Left lung (tissue), 10 donors: ENCODE data around the gene CCDC40. TPM values are rescaled to one million over a fixed set of nuclear protein-coding genes. Genes with fewer than 3 reads are reported as not detected.

Experiments
- ATAC-seq: fragments of 200-7000 bp; cut with Tn5 transposase; one replicate; pipeline ENCODE4 v1.9.1; 2020; ENCODE audit warnings: moderate library complexity
- DNase-seq, 4 donors: peaks; one replicate each; pipeline ENCODE4 v3.0.0-alpha.2; 2013 to 2020
- H3K27ac ChIP-seq, 2 donors: fragments of 200-600 bp; sonication (generic) in 1 of 2; one replicate each; pipeline versions ENCODE4 v1.5.0 to v1.8.0; 2020 to 2021
- H3K27me3 ChIP-seq, 2 donors: fragments of 200-600 bp; sonication (generic) in 1 of 2; one replicate each; pipeline versions ENCODE4 v1.5.0 to v1.8.0; 2020 to 2021
- H3K36me3 ChIP-seq, 2 donors: fragments of 200-600 bp; sonication (generic) in 1 of 2; one replicate each; pipeline versions ENCODE4 v1.5.0 to v1.8.0; 2020 to 2021
- H3K4me1 ChIP-seq, 2 donors: fragments of 200-600 bp; one replicate each; pipeline ENCODE4 v1.8.0; 2021
- H3K4me3 ChIP-seq, 2 donors: fragments of 200-600 bp; sonication (generic) in 1 of 2; one replicate each; pipeline versions ENCODE4 v1.5.0 to v1.8.0; 2020 to 2021; ENCODE audit warnings: mild to moderate bottlenecking in 1 of 2
- H3K9me3 ChIP-seq, 2 donors: fragments of 200-600 bp; sonication (generic) in 1 of 2; one replicate each; pipeline versions ENCODE4 v1.5.0 to v1.8.0; 2020 to 2021
- CTCF ChIP-seq, 2 donors: fragments of 200-600 bp; sonication (generic) in 1 of 2; IDR thresholded peaks; one replicate each; pipeline versions ENCODE4 v1.5.0 to v1.8.0; 2021; ENCODE audit warnings: antibody characterized with exemption in 2 of 2
- intact Hi-C, 2 donors: fragments of 100-400 bp; cut with DNase I; formaldehyde crosslinking; loops; one replicate each; pipeline versions ENCODE4 v1.11.2 to v1.14.2; 2022
- polyA plus RNA-seq, 6 donors: library from polyadenylated mRNA; unstranded; fragments of 120-200 nt; gene quantifications; one replicate each; pipeline ENCODE4 v1.2.1, GENCODE V29; 2013; ENCODE audit not compliant: insufficient read length in 6 of 6
- total RNA-seq, 2 donors: library from RNA; stranded (reverse); fragmentation: NEBNext Ultra II Directional; extraction: Animal tissue kit (Norgen Biotek cat#: 25700); gene quantifications; one replicate each; pipeline ENCODE4 v1.2.1, GENCODE V29; 2021
- donor health status: DM: no; HTN: yes; CAD: no.
- donor health status: DM: no; HTN: no; CAD: no.

CCDC40 gene
- total and polyA plus RNA-seq, 8 donors: 8.0 to 15.2 (median 11.5) TPM

- Histone ChIP-seq H3K27me3 (no peaks in the 10 kb centered on the region), H3K9me3 (no peaks in the 10 kb centered on the region), H3K36me3 (peaks cover 0 to 38% of the 10 kb centered on the region in 2 donors), H3K27ac (no peak overlapping the region), H3K4me1 (no peaks in the 10 kb centered on the region), H3K4me3 (no peak overlapping the region)
- TF ChIP-seq CTCF (IDR thresholded peaks at IDR 0.05): no peak
- ATAC-seq (no peak), DNase-seq (no peak)
- intact Hi-C loops: no loop called here
Observed at GRCh38 chr17:80116276-80116920, 80.0 kb downstream of the CCDC40 start.

GRCh38 chr17:80116921-80117380, 80.5 kb downstream of the CCDC40 start:
- Histone ChIP-seq H3K4me3 (no peak overlapping the region), H3K27me3 (no peaks in the 10 kb centered on the region)

GRCh38 chr17:80117491-80118401, 81.3 kb downstream of the CCDC40 start:
- H3K27me3 ChIP-seq: no peaks in the 10 kb centered on the region
- no peak overlapping the region for H3K4me3 ChIP-seq
- H3K9me3 ChIP-seq: no peaks in the 10 kb centered on the region
- no peak for DNase-seq
- H3K4me1 ChIP-seq: no peaks in the 10 kb centered on the region
- no peak for TF ChIP-seq CTCF (IDR thresholded peaks at IDR 0.05)
- intact Hi-C loops: no loop called here
- ATAC-seq: no peak
- no peak overlapping the region for H3K27ac ChIP-seq
- H3K36me3 ChIP-seq: peaks cover 0 to 29% of the 10 kb centered on the region in 2 donors

More at GRCh38 chr17:80116921-80117380, 80.5 kb downstream of the CCDC40 start:
- DNase-seq: no peak
- H3K9me3 ChIP-seq: no peaks in the 10 kb centered on the region
- intact Hi-C loops: no loop called here
- TF ChIP-seq CTCF (IDR thresholded peaks at IDR 0.05): no peak
- ATAC-seq: no peak
- no peaks in the 10 kb centered on the region for H3K4me1 ChIP-seq
- H3K36me3 ChIP-seq: peaks cover 0 to 37% of the 10 kb centered on the region in 2 donors
- H3K27ac ChIP-seq: no peak overlapping the region

- H3K4me3 ChIP-seq: no peak overlapping the region
- no peaks in the 10 kb centered on the region for H3K27me3 ChIP-seq
- peaks cover 0 to 20% of the 10 kb centered on the region in 2 donors for H3K36me3 ChIP-seq
- no peak overlapping the region for H3K27ac ChIP-seq
- intact Hi-C loops: no loop called here
- no peak for ATAC-seq
- no peak for TF ChIP-seq CTCF (IDR thresholded peaks at IDR 0.05)
- H3K9me3 ChIP-seq: no peaks in the 10 kb centered on the region
- no peak for DNase-seq
- no peaks in the 10 kb centered on the region for H3K4me1 ChIP-seq
Observed at GRCh38 chr17:80118601-80119270, 82.3 kb downstream of the CCDC40 start.
